GM12875 (cell line): ENCODE results near the gene KREMEN1.

ENCODE experiments used
- H3K4me3 ChIP-seq: one replicate; pipeline ENCODE4 v1.5.1; 2011; ENCODE audit warnings: low read depth, low read length, control low read depth
- TF ChIP-seq, protein P1 (sequence below): IDR thresholded peaks from 2 replicates; pipeline ENCODE4 v1.5.1; 2011; ENCODE audit warnings: low read depth, mild to moderate bottlenecking, control low read depth, inconsistent platforms, low read length, moderate library complexity, borderline replicate concordance; ENCODE audit not compliant: insufficient read depth

KREMEN1 gene

DNA sequence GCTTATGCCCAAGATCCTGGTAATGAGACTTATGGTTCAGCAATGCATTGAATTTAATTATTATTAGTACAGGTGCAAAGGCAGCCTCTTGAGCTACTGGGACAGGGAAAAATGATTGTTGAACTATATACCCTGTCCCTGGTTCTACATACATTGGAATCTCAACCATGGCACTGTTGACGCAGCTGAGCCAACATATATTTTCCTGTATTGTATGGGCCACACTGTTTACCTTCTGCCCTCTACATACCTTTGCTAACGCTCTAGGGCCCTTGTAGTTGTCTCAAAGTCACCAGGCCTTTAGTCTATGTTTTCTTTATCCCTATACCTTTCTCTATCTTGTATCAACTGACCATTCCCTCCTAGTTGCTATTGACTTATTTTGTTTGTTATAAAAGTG lies 22.6 kb downstream of the KREMEN1 start:
- TF ChIP-seq, protein P1, sequence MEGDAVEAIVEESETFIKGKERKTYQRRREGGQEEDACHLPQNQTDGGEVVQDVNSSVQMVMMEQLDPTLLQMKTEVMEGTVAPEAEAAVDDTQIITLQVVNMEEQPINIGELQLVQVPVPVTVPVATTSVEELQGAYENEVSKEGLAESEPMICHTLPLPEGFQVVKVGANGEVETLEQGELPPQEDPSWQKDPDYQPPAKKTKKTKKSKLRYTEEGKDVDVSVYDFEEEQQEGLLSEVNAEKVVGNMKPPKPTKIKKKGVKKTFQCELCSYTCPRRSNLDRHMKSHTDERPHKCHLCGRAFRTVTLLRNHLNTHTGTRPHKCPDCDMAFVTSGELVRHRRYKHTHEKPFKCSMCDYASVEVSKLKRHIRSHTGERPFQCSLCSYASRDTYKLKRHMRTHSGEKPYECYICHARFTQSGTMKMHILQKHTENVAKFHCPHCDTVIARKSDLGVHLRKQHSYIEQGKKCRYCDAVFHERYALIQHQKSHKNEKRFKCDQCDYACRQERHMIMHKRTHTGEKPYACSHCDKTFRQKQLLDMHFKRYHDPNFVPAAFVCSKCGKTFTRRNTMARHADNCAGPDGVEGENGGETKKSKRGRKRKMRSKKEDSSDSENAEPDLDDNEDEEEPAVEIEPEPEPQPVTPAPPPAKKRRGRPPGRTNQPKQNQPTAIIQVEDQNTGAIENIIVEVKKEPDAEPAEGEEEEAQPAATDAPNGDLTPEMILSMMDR: no peak
- H3K4me3 ChIP-seq: no peak overlapping the region

DNA sequence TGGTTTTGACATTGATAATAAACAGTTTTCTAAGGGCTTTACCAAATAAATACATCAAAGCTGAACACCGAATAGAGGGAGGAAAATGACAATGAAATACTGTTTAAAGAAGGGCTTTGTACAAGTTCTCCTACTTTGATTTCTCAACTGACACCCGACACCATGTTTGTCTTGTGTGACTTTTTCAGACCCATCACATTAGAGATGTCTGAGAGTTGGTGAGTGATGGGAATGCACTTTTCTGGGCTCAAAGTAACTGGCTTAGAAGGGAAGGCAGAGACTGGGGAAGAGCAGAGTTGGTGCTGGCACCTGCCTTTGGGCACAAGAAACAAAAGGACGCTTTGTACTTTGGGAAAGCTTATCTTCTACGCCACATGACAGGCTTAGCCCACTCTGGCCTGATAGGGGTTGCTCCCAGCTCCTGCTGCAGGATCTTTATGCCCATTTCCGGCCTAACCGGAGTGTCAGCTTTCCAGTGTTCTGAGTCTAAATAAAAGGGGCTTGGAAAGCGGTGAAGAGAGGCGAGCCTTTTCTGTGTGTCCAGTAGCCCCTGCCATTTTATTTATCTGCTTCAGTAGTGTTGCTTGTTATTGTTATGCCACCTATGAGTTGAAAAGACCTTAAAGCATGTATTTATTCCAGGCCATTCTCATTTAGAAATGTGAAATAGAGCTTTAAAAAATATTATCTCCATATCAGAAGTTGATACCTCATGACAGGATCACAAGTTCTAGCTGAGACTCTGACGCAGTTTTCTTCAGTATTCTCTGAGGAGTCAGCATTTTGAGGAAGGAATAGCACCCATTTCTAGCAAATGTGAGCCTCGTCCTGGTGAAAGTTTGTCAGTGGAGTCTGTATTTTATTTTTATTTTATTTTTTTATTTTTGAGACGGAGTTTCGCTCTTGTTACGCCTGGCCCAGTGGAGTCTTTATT lies 24.2 kb downstream of the KREMEN1 start:
- TF ChIP-seq, protein P1: no peak
- H3K4me3 ChIP-seq: no peak overlapping the region

DNA sequence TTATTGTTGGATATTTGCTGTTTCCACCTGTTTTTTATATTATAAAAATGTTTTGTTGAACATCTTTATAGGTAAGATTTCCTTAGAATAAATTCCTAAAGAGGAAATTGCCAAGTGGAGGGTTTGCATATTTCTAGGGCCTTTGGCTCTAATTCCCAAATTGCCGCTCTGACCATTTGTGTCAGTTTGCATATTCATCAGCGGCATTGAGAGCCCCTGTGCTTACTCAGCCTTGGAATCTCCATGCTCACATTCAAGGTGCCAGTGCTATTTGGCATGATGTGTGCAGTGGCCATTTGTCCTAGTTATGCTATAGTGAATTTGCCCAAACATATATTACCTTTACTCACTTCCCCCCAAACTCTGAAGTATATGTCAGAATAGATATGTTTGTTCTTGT lies 25.5 kb downstream of the KREMEN1 start:
- H3K4me3 ChIP-seq: no peak overlapping the region

DNA sequence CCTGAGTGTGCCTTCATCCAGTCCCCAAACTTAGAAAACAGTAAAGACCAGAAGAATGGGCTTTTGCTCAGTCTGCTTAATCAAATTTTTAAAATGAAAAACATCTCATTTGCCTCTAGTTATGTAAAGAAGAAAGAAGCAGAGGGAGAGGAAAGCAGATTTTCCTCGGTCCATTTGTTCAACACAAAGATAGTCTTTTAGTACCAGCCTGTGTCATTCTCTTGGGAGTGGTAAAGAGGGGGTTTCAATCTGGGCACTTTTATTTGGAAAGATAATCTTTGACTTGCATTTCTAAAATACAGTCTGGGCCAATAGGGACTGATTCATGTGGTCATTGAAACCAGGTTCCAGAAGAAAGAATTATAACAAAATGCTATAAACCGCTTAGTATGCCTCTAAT lies 29.5 kb downstream of the KREMEN1 start:
- TF ChIP-seq, protein P1: no peak

More for the DNA sequence above, 25.5 kb downstream of the KREMEN1 start:
- TF ChIP-seq, protein P1: no peak

DNA sequence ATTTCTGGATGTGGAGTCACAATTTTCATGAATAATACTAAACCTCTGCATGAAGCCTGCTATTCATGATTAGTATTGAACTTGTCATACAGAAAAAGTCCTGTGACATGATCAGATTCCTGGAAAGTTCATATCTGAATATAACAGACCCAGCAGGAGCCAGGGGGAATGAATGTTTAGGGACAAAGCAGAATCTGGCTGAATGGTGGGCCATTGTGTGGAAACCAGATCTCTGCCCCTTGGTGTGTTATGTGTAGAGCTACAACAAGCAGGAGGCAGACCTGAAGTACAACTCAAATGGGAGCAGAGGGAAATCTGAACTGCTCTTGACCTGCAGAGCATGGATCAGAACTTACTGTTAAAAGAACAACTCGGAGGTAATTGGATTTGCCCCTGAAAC lies 30.3 kb downstream of the KREMEN1 start:
- TF ChIP-seq, protein P1: no peak
- H3K4me3 ChIP-seq: no peak overlapping the region

More for the DNA sequence above, 29.5 kb downstream of the KREMEN1 start:
- H3K4me3 ChIP-seq: no peak overlapping the region

DNA sequence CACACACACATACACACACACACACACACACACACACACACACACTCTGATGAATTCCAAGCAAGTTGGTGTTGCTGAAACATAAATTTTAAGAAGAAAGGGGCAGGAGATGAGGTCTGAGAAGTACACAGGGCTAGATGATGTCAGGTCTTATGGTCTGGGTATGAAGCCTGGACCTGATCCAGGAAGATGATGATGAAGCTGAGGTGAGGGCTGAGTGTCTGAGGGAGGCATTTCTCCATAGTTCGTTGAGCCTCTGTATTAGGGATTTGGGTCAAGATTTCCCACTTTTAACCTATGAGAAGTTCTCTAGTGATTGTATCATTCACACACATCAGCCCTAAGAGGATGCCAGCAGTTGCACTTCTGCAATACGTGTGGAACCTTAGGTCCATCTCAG lies 32.6 kb downstream of the KREMEN1 start:
- TF ChIP-seq, protein P1: no peak
- no peak overlapping the region for H3K4me3 ChIP-seq

DNA sequence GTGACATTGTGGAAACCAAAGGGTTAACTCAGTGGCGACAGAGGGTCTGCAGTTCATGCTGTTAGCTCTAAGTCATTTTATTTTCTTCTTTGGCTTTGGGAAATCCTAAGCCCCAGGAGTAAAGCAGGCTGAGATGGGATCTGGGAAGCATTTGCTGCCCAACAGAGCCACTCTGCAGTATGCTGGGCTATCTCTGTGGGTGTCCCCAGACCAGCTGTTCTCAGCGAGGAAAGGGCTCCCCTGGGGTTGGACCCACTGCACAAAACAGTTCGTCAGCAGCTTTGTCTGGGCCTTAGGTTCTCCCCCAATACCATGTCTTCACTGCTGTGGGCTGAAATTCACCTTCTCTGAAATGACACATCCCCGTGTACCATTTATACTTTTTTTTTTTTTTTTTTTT lies 34.0 kb downstream of the KREMEN1 start:
- H3K4me3 ChIP-seq: no peak overlapping the region
- TF ChIP-seq, protein P1: no peak
